LNCaP clone FGC (cell line): ENCODE measurements around the gene NEBL.

ENCODE experiments used
- DNase-seq: peaks from one replicate; pipeline ENCODE4 v3.0.0-alpha.2; 2011; ENCODE audit warnings: low read depth
- H3K4me3 ChIP-seq: 2 replicates; pipeline ENCODE4 v1.5.1; 2011; ENCODE audit warnings: mild to moderate bottlenecking, low read depth, low read length, control low read depth
- CTCF ChIP-seq: IDR thresholded peaks from 2 replicates; pipeline ENCODE4 v1.5.1; 2012; ENCODE audit warnings: mild to moderate bottlenecking; ENCODE audit not compliant: control insufficient read depth, insufficient read depth; ENCODE audit errors: extremely low read depth

NEBL gene

GRCh38 chr10:20901110-20901509, 4.0 kb upstream of the NEBL start:
- no peak for TF ChIP-seq CTCF
- no peak overlapping the region for H3K4me3 ChIP-seq
- DNase-seq = no peak

- H3K4me3 ChIP-seq = no peak overlapping the region
- DNase-seq = no peak
- no peak for TF ChIP-seq CTCF
Observed at GRCh38 chr10:20898866-20899535, 1.9 kb upstream of the NEBL start.

GRCh38 chr10:20893297-20893696, 3.8 kb downstream of the NEBL start:
- no peak for DNase-seq
- no peak for TF ChIP-seq CTCF
- no peak overlapping the region for H3K4me3 ChIP-seq

- DNase-seq = no peak
- no peak overlapping the region for H3K4me3 ChIP-seq
Observed at GRCh38 chr10:20892796-20893195, 4.3 kb downstream of the NEBL start.

GRCh38 chr10:20892011-20892585, 5.0 kb downstream of the NEBL start:
- no peak overlapping the region for H3K4me3 ChIP-seq
- no peak for DNase-seq
- no peak for TF ChIP-seq CTCF

More at GRCh38 chr10:20892796-20893195, 4.3 kb downstream of the NEBL start:
- TF ChIP-seq CTCF = no peak

- no peak overlapping the region for H3K4me3 ChIP-seq
- DNase-seq = no peak
- TF ChIP-seq CTCF = no peak
Observed at GRCh38 chr10:20891338-20891714, 5.8 kb downstream of the NEBL start.

GRCh38 chr10:20890491-20891337, 6.4 kb downstream of the NEBL start:
- H3K4me3 ChIP-seq = no peak overlapping the region

More at GRCh38 chr10:20890491-20891337, 6.4 kb downstream of the NEBL start:
- no peak for DNase-seq
- TF ChIP-seq CTCF = no peak
